Lower lobe of right lung (tissue), 2 donors: ENCODE measurements around the gene GRK4. TPM values are rescaled to one million over a fixed set of nuclear protein-coding genes. Genes with fewer than 3 reads are reported as not detected.

Experiments used
- ATAC-seq, 2 donors: fragments of 200-7000 bp; cut with Tn5 transposase; one replicate each; pipeline ENCODE4 v1.9.1; 2020 to 2022; ENCODE audit warnings: mild to moderate bottlenecking in 2 of 2, moderate library complexity in 2 of 2
- DNase-seq: peaks from one replicate; pipeline ENCODE4 v3.0.0-alpha.2; 2020
- H3K27ac ChIP-seq: fragments of 200-600 bp; one replicate; pipeline ENCODE4 v1.8.0; 2022
- H3K27me3 ChIP-seq: fragments of 200-600 bp; one replicate; pipeline ENCODE4 v1.8.0; 2022; ENCODE audit warnings: low read depth
- H3K36me3 ChIP-seq: fragments of 200-600 bp; one replicate; pipeline ENCODE4 v1.8.0; 2022; ENCODE audit warnings: mild to moderate bottlenecking
- H3K4me1 ChIP-seq: fragments of 200-600 bp; one replicate; pipeline ENCODE4 v1.8.0; 2022
- H3K4me3 ChIP-seq: fragments of 200-600 bp; one replicate; pipeline ENCODE4 v1.8.0; 2022; ENCODE audit warnings: mild to moderate bottlenecking
- H3K9me3 ChIP-seq: fragments of 200-600 bp; one replicate; pipeline ENCODE4 v1.8.0; 2022
- intact Hi-C: fragments of 100-400 bp; cut with DNase I; formaldehyde crosslinking; loops from one replicate; pipeline ENCODE4 v1.11.0; 2022
- total RNA-seq: library from RNA; stranded (reverse); fragmentation: NEBNext Ultra II Directional; extraction: Animal tissue kit (Norgen Biotek cat#: 25700); gene quantifications from one replicate; pipeline ENCODE4 v1.2.1, GENCODE V29; 2021
- TF ChIP-seq, protein P1 (sequence below): fragments of 200-600 bp; IDR thresholded peaks from one replicate; pipeline ENCODE4 v1.8.0; 2022; ENCODE audit warnings: antibody characterized with exemption, mild to moderate bottlenecking
- donor health status: DM: no; HTN: yes; CAD: no; lungs with severe emphysema.

The GRK4 gene
- total RNA-seq, 1 donor from 2014 or later = 7.1 TPM

GRCh38 chr4:2923141-2923551 lies 40.2 kb upstream of the GRK4 start:
- Histone ChIP-seq H3K4me3 (no peak overlapping the region), H3K4me1 (peaks cover 23% of the 10 kb centered on the region), H3K27ac (peak overlapping the region; percentile 41), H3K27me3 (no peaks in the 10 kb centered on the region), H3K36me3 (peaks cover 81% of the 10 kb centered on the region), H3K9me3 (no peaks in the 10 kb centered on the region)
- peak; percentile 51 to 52 for ATAC-seq
- intact Hi-C loops = no loop called here
- no peak for DNase-seq
- TF ChIP-seq, protein P1, sequence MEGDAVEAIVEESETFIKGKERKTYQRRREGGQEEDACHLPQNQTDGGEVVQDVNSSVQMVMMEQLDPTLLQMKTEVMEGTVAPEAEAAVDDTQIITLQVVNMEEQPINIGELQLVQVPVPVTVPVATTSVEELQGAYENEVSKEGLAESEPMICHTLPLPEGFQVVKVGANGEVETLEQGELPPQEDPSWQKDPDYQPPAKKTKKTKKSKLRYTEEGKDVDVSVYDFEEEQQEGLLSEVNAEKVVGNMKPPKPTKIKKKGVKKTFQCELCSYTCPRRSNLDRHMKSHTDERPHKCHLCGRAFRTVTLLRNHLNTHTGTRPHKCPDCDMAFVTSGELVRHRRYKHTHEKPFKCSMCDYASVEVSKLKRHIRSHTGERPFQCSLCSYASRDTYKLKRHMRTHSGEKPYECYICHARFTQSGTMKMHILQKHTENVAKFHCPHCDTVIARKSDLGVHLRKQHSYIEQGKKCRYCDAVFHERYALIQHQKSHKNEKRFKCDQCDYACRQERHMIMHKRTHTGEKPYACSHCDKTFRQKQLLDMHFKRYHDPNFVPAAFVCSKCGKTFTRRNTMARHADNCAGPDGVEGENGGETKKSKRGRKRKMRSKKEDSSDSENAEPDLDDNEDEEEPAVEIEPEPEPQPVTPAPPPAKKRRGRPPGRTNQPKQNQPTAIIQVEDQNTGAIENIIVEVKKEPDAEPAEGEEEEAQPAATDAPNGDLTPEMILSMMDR = no peak

DNA sequence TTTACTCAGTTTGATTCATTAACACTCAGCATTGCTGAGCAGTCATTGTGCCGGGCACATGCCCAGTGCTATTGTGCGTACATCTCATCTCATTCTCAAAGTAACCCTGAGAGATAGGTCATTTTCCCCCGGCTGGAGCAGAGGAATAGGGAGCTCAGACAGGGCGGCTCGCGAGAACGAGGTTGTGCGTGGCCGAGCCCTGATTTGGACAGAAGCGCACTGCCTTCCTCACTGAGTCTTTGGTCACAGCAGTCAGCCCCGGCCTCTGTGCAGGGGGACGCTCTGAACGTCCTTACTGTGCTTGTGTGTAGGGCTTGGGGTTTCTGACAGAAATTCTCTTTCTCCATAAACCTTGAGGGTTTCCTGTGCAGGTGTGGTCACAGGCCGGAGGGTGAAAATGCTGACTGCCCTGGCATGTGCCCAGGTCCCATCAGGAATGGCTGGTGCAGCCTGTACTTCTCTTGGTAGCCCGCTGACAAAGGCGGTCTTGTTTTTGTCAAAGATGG lies 39.6 kb upstream of the GRK4 start:
- Histone ChIP-seq H3K4me1 (peaks cover 23% of the 10 kb centered on the region), H3K4me3 (no peak overlapping the region), H3K27me3 (no peaks in the 10 kb centered on the region), H3K27ac (peak overlapping the region; percentile 41), H3K36me3 (peaks cover 81% of the 10 kb centered on the region), H3K9me3 (no peaks in the 10 kb centered on the region)
- TF ChIP-seq, protein P1 = no peak
- DNase-seq (peak; percentile 40), ATAC-seq (peak in 1 of 2 donors; percentile 26)
- intact Hi-C loops = no loop called here

- peak; percentile 49 to 62 for ATAC-seq
- DNase-seq = peak; percentile 42
- intact Hi-C loops = no loop called here
- Histone ChIP-seq H3K36me3 (peaks cover 83% of the 10 kb centered on the region), H3K4me1 (peaks cover 26% of the 10 kb centered on the region), H3K9me3 (no peaks in the 10 kb centered on the region), H3K27me3 (no peaks in the 10 kb centered on the region), H3K4me3 (no peak overlapping the region), H3K27ac (no peak overlapping the region)
- TF ChIP-seq, protein P1 = no peak
These were observed 39.1 kb upstream of the GRK4 start for GRCh38 chr4:2924286-2924685.

- peak; percentile 3 to 29 for ATAC-seq
- H3K4me1 ChIP-seq = peaks cover 31% of the 10 kb centered on the region
These were observed 38.5 kb upstream of the GRK4 start for GRCh38 chr4:2924765-2925301.

GRCh38 chr4:2925496-2925895 lies 37.9 kb upstream of the GRK4 start:
- H3K9me3 ChIP-seq = no peaks in the 10 kb centered on the region
- peaks cover 38% of the 10 kb centered on the region for H3K4me1 ChIP-seq
- peak; percentile 20 for DNase-seq
- no peaks in the 10 kb centered on the region for H3K27me3 ChIP-seq
- H3K4me3 ChIP-seq = no peak overlapping the region
- H3K36me3 ChIP-seq = peaks cover 88% of the 10 kb centered on the region
- intact Hi-C loops = no loop called here
- TF ChIP-seq, protein P1 = no peak
- no peak overlapping the region for H3K27ac ChIP-seq
- no peak for ATAC-seq

More at GRCh38 chr4:2924765-2925301, 38.5 kb upstream of the GRK4 start:
- no peak overlapping the region for H3K27ac ChIP-seq
- intact Hi-C loops = no loop called here
- TF ChIP-seq, protein P1 = no peak
- H3K27me3 ChIP-seq = no peaks in the 10 kb centered on the region
- no peak overlapping the region for H3K4me3 ChIP-seq
- DNase-seq = peak; percentile 40
- peaks cover 87% of the 10 kb centered on the region for H3K36me3 ChIP-seq
- H3K9me3 ChIP-seq = no peaks in the 10 kb centered on the region
